Measurements from ENCODE around the gene AVL9.
"Not testable (repeated sequence)": the region's sequence is repeated elsewhere in the genome, so short reads cannot be mapped to it uniquely, and the experiment has no call there.

AVL9 gene

DNA sequence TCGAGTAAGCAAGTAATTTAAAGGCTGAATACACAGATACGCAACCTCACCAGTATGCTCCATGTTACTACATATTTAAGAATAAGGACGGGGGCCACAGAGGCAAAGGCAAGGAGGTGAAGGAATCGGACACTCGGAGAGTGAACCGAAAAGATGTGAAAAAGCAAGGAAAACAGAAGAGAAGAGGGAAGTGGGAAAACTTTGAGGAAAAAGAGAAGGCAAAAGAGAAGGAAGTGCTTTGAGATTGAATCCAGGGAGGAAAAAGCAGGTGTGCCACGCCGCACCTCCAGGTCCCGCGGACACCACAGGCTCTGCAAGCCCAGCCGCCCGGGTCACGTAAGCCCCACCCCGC, 367 bp upstream of the AVL9 start:
- no peak for DNase-seq (ENCODE audit: low read depth in 2 of 3, low spot score in 1 of 3)

DNA sequence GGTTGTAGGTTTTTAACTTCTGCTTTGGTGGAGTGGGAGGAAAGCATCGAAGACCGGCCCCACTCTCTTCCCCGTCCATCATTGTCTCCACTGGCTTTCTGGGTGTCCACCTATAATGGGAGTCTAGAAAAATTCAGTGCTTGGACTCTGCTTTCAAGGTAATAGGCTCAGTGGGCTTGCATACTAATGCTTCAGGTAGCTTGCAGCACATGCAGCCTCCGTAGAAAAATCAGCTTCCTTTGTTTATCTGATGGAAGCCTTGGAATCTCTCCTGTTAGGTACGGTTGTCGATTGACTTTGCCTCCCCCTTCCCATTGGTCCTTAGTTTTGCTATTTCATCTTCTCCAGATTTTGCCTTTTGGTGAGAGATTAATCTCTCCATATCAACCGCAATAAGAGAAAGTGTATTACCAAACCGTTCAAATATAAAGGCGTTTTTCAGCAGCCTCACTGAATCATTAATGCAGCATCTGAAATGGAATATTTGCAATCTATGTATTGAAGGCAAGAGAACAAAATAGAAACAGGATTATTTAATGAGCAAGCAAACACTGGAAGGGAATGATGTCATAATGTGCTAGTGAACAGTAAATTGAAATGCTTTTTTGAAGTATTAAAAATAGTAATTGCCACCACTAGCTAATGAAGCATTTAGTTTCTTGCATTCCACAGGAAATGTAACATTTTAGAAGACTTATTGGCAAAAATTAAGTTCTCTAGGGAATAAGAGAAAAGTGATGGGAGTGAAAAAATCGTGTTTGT, 944 bp downstream of the AVL9 start:
- DNase-seq (ENCODE audit: low read depth in 2 of 3, low spot score in 1 of 3): no peak

- not testable (repeated sequence) for DNase-seq (ENCODE audit: low read depth in 2 of 3, low spot score in 1 of 3)
Measured at GRCh38 chr7:32499755-32500154, 4.5 kb downstream of the AVL9 start.

DNA sequence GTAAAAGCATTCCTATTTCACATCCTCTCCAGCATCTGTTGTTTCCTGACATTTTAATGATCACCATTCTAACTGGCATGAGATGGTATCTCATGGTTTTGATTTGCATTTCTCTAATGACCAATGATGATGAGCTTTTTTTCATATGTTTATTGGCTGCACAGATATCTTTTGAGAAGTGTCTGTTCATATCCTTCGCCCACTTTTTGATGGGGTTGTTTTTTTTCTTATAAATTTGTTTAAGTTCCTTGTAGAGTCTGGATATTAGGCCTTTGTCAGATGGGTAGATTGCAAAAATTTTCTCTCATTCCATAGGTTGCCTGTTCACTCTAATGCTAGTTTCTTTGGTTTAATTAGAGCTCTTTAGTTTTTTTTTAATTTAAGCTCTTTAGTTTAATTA, 4.9 kb downstream of the AVL9 start:
- DNase-seq (ENCODE audit: low read depth in 2 of 3, low spot score in 1 of 3): not testable (repeated sequence)

DNA sequence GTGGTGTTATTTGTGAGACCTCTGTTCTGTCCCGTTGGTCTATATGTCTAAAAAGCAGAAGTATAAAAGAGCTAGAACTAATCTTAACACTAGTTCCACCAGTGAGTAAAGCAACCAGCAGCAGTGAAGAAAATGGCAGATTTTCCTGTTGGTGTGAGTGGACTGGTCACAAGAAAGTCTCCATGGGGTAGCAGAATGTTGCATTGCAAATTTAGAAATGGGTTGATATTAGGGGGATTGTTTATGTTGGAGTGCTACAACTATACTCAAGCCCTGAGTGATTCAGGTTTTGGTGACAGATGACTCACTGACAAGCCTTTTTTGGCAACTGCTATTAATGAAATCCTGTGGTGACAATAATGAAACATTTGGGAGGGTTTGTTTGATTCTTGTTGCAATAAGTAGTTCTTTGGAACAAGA, 5.6 kb downstream of the AVL9 start:
- DNase-seq (ENCODE audit: low read depth in 2 of 3, low spot score in 1 of 3): no peak

DNA sequence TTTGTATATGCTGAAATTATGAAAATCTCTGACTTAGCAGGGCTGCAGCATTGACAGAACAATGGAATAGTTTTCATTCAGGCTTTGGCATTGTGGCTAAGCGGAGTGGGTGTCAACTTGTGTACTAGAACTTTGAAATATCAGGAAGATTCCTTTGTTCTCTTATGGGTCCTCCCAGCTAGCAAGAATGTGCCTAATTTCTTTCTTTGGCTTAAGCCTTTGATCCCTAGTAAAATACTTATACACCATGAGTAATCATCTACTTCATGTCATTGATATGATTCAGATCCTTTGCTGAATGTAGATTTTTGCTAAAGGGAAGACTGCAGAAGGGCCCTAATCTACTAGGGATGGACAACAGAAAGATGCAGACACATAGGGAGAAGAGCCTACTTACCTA, 6.2 kb downstream of the AVL9 start:
- DNase-seq (ENCODE audit: low read depth in 2 of 3, low spot score in 1 of 3): no peak

- DNase-seq (ENCODE audit: low read depth in 2 of 3, low spot score in 1 of 3): no peak
Measured at GRCh38 chr7:32502728-32503127, 7.4 kb downstream of the AVL9 start.

DNA sequence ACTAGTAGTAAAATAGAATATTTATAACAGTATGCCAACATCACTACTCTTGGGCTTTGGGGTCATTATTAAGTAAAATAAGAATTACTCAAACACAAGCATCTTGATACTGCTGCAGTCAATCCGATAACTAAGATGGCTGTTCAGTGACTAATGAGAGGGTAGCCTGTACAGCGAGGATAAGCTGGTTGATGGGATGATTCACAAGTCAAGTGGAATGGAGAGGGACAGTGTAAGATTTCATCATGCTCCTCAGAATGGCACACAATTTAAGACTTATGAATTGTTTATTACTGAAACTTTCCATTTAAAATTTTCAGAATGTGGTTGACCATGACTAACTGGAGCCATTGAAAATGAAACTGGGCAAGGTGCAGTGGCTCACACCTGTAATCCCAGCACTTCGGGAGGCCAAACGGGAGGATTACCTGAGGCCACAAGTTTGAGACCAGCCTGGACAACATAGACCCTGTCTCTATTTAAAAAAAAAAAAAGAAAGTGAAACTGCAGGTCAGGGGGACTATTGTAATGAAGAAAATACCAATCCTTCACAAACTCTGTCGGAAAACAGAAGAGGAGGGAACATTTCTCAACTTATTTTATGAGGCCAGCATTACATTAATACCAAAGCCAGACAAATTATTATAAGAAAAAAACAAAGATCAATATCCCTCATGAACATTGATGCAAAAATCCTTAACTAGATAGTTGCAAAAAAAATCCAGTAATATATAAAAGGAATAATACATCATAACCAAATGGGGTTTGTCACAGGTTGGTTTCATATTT, 11.2 kb downstream of the AVL9 start:
- peak in 1 of 3 donors; percentile 31 for DNase-seq (ENCODE audit: low read depth in 2 of 3, low spot score in 1 of 3)

DNA sequence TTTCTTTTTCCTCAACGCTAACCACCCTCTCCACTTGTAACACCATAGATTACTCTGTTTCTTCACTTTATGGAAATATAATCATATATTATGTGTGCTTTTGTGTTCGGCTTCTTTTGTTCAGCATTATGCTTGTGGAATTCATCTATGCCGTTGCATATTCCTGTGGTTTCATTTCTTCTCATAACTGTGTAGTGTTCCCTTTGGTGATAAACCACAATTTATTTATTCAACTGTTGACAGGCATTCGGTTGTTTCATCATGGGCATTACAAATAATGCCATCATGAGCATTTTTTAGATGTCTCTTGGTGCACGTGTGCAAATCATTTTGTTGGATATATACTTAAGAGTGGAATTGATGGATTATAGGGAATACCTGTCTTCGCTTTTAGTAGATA, 12.1 kb downstream of the AVL9 start:
- DNase-seq (ENCODE audit: low read depth in 2 of 3, low spot score in 1 of 3): no peak

DNA sequence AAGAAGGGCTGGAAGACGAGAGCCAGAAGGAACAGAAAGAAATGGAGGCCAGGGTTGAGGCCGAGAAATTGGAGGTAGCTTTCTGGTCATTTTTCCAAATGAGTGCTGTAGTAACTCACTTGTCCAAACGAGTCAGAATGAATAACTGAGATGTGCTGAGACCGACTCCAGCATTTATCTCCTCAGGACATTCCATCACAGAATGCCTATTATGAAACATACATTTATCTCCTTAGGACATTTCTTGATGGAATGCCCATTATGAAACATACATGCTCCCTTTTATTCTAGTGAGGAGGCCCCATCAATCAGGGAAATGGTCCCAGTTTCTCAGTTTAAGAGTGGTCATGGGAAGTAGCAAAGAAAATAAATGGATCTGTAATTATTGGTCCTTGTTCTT, 16.5 kb downstream of the AVL9 start:
- DNase-seq (ENCODE audit: low read depth in 2 of 3, low spot score in 1 of 3): no peak

- DNase-seq (ENCODE audit: low read depth in 2 of 3, low spot score in 1 of 3): no peak
Measured at GRCh38 chr7:32513210-32513609, 17.9 kb downstream of the AVL9 start.

GRCh38 chr7:32515890-32516550, 20.7 kb downstream of the AVL9 start:
- DNase-seq (ENCODE audit: low read depth in 2 of 3, low spot score in 1 of 3): no peak

GRCh38 chr7:32516551-32517100, 21.3 kb downstream of the AVL9 start:
- no peak for DNase-seq (ENCODE audit: low read depth in 2 of 3, low spot score in 1 of 3)

GRCh38 chr7:32518534-32519140, 23.3 kb downstream of the AVL9 start:
- no peak for DNase-seq (ENCODE audit: low read depth in 2 of 3, low spot score in 1 of 3)

DNA sequence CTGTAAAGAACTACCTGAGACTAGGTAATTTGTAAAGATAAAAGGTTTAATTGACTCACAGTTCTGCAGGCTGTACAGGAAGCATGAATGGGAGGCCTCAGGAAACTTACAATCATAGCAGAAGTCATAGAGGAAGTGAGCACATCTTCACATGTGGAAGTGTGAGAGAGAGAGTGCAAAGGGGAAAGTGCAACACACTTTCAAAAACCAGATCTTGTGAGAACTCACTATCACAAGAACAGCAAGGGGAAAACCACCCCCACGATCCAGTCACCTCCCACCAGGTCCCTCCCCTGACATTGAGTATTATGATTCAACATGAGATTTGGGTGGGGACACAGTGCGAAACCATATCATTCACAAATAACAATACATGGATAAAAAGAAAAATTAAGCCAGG, 24.5 kb downstream of the AVL9 start:
- DNase-seq (ENCODE audit: low read depth in 2 of 3, low spot score in 1 of 3): no peak

DNA sequence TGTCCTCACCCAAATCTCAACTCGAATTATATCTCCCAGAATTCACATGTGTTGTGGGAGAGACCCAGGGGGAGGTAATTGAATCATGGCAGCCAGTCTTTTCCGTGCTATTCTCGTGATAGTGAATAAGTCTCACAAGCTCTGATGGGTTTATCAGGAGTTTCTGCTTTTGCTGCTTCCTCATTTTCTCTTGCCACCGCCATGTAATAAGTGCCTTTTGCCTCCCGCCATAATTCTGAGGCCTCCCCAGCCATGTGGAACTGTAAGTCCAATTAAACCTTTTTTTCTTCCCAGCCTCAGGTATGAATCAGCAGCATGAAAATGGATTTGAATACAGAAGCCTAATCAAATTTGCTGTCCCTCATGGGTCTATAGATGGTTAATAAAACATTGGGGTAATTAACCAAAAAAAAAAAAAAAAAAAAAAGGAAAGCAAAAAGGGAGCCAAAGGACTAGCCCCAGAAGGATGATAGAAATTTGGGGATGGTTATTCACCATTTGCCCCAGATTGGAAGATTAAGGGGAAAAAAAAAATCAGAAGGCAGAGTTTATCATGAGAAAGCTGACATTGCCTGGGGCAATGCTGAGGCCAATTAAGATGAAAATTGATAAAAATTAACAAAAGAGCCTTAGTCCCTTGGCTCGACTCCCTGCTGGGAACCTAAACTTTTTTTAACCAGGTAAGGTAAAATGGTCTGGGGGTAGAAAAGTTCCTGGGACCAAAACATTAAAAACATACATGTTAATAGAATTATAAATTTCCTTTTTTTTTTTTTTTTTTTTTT, 27.6 kb downstream of the AVL9 start:
- DNase-seq (ENCODE audit: low read depth in 2 of 3, low spot score in 1 of 3): no peak

DNA sequence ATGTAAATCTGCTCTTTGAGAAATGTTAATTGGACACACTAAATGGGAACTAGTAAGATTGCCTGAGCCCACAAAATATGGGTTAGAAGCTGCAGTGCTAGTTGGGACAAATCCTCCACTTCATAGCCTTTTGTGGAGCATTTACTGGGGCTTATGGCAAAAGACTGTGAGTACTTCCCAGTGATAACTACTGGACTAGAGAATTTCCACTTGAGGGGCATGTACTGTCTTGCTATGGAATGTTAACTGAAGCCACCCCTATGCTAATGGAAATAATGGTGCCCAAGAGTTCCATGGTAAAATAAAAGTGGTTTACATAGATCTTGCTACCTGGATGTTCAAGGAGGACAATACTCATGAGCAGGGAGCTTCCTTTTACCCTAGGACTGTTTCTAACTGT, 29.3 kb downstream of the AVL9 start:
- no peak for DNase-seq (ENCODE audit: low read depth in 2 of 3, low spot score in 1 of 3)

DNA sequence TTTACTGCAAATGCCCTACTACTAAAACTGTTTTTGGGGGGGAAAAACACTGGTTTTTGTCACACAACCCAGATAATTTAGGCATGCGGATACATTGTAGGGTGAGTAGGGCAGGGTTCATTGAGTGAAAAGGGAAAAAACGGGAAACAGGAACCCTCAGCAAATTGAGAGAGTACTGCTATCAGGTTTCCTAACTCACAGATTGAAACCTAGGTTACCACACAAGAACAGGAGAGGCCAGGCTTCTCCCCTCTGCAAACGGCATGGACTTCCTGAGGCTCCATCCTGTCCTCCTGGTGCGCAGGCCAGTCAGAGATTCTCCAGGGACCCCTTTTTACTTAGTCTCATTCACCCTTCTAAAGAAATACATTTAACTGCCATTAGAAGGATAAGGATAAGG, 30.6 kb downstream of the AVL9 start:
- no peak for DNase-seq (ENCODE audit: low read depth in 2 of 3, low spot score in 1 of 3)

- DNase-seq (ENCODE audit: low read depth in 2 of 3, low spot score in 1 of 3): no peak
Measured at GRCh38 chr7:32531402-32531801, 36.1 kb downstream of the AVL9 start.

DNA sequence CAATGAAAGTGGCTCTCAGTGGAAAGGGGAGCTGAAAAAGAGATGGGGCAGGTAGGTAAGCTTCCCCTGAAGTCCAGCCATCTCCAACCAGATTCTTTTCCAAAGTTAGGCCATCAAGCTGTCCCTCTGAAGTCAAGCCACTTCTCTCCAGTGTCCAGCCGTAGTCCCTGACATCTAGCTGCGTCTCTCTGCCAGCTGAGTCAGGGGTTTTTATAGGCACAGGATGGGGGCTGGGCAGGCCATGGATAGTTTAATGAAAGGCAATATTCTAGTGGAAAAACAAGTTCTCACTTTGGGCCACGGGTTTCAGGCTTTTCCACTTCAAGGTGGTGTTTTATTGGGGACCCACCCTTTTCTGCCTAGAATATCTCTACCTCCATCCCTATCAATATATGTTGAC, 36.8 kb downstream of the AVL9 start:
- DNase-seq (ENCODE audit: low read depth in 2 of 3, low spot score in 1 of 3): no peak

GRCh38 chr7:32532716-32533115, 37.4 kb downstream of the AVL9 start:
- DNase-seq (ENCODE audit: low read depth in 2 of 3, low spot score in 1 of 3): no peak

Data from stimulated activated CD4-positive, alpha-beta T cell treated with anti-CD3 and anti-CD28 coated beads, Interleukin-12 subunit alpha, Interleukin-12 subunit beta, amount 100 ng/mL, for 48 hours (primary cell).